HG03159 (cell line): Measurements from ENCODE around the gene TNRC18.
"Not testable (repeated sequence)": the region's sequence is repeated elsewhere in the genome, so short reads cannot be mapped to it uniquely, and the experiment has no call there.

Experiments
- ATAC-seq: cut with Tn5 transposase; IDR thresholded peaks from one replicate; pipeline ENCODE4 v1.9.1; 2021; ENCODE audit warnings: mild to moderate bottlenecking, moderate library complexity; ENCODE audit not compliant: unreplicated experiment

TNRC18 gene

DNA sequence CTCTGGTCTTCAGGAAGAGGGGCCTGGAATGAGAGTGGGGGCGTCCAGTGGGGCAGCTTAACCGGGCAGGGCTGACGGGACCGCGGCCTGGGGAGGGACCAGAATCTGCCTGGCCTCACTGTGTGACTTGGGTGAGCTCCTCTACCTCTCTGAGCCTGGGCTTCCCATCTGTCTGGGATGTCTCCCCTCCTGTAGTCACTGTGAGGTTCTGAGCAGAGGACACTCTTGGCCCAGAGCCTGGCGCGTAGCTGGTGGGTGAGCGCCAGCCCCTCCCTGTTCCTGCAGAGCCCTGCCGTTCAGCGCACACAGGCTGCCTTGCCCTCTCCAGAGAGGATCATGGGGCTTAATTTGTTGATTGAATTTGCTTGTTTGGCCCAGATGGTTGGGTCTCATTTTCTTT lies 148.1 kb downstream of the TNRC18 start:
- ATAC-seq = not testable (repeated sequence)

DNA sequence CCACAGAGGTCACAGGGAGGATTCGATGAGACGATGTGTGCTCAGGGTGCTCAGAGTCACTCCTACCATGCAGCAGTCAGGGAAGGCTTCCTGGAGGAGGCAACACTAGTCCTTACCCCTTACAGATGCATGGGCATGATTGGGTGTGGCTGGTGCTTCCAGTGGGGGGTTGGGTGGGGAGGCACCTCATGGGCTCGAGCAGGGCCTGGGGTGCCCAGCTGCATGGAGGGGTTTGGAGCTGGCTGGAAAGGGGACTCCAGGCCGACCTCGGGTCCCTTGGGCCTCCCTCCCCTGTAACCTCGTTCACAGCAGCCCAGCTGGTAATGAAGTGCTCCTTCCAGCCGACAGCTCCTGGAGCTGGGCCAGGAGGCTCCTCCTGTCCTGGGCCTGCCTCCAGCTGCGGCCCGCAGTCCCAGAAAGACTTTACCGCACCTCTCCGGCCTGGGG lies 148.6 kb downstream of the TNRC18 start:
- not testable (repeated sequence) for ATAC-seq

DNA sequence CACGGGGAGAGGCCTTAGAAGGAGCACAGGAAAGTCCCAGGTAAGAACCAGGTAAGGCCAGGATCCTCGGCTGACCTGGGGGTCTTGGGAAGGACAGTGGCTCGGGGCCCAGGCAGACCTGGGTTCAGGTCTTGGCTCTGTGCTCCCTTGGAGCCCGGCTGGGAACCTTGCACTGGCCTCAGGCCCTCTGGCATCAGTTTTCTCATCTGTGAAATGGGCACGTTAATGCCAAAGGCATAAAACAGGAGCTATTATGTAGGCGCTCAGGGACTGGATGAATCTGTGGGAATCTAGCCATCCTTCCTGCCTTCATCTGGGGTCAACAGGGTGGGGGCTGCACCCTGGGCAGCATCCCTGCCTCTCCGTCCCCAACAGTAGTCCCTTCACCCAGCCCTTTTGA lies 149.2 kb downstream of the TNRC18 start:
- no peak for ATAC-seq

DNA sequence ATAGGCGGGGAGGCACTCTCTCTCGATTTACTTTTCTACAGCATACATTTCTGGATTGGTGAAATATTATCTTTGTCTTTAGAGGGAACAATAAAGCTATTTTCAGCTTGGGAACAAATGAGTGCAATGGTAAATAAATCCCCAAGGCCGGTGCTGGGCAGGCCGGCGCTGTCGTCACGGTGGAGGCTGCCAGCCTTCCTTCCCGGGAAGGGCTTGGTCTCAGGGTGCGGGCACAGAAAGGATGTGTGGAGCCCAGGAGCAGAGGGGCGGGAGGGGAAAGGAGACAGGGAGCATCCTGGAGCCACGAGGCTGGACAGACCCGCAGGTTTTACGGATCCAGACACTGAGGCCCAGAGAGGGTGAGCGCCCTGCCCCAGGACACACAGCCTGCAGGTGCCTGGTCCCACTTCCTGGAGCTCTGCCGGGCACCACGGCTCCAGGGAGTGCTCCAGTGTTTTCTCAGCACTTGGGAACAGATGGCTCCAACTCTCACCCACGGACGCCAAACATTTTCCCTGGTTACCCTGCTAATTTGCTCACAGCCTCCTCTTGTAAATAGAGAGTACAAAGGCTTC lies 149.7 kb downstream of the TNRC18 start:
- not testable (repeated sequence) for ATAC-seq

DNA sequence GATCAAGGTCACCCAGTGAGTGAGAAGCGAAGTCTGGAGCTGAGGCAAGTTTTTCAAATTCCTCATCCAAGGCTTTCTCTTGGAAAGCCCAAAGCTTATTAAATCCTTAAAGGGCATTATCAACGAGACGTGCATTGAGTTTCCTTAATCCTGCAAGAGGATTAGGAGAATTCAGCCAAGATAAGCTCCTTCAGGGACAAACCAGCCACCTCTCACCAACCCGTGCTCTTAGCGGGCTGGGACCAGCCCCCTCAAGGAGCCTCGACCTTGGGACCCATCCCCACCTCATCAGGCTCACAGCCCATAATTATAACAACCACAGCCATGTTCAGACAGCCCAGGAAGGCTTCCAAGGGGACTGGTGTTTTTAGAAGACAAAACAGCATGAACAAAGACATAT lies 152.8 kb downstream of the TNRC18 start:
- no peak for ATAC-seq

DNA sequence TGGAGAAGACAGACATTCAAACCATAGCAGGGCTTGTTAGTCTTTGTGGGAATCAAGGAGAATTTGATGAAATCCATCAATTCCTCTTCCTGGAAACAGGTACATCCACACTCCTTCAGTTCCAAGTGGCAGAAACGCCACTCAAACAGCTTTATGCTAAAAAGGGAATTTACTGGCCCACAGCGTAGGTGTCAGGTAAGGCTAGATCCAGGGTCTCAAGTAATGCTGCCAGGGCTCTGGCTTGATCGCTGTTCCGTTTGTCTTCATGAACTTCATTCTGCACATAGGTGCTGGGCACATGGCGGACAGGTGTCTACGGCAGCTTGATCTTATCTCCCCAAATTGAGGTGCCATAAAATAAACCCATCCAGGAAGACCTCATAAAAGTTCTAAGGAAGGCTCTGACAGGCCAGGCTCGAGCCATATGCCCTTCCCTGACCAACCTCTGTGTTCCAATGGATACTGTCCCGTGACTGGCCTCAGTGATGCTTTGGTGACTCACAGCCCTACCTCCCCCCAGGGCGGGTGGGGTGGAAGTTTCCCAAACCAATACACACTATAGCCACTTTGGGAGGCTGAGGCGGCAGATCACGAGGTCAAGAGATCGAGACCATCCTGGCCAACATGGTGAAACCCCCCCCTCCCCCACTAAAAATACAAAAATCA lies 153.5 kb downstream of the TNRC18 start:
- not testable (repeated sequence) for ATAC-seq

DNA sequence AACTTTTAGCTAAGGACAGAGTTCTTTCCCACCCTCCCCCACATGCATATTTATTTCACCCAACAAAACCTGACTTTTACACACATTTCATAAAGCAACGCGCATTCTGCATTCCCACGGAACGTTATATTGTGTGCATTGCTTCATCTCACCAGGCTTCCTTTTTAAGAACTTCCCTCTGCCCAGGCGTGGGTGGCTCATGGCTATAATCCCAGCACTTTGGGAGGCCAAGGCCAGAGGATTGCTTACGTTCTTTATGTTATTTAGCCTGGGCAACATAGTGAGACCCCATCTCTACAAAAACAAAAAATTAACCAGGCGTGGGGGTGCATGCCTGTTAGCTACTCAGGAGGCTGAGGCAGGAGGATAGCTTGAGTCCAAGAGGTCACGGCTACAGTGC lies 155.8 kb downstream of the TNRC18 start:
- not testable (repeated sequence) for ATAC-seq

DNA sequence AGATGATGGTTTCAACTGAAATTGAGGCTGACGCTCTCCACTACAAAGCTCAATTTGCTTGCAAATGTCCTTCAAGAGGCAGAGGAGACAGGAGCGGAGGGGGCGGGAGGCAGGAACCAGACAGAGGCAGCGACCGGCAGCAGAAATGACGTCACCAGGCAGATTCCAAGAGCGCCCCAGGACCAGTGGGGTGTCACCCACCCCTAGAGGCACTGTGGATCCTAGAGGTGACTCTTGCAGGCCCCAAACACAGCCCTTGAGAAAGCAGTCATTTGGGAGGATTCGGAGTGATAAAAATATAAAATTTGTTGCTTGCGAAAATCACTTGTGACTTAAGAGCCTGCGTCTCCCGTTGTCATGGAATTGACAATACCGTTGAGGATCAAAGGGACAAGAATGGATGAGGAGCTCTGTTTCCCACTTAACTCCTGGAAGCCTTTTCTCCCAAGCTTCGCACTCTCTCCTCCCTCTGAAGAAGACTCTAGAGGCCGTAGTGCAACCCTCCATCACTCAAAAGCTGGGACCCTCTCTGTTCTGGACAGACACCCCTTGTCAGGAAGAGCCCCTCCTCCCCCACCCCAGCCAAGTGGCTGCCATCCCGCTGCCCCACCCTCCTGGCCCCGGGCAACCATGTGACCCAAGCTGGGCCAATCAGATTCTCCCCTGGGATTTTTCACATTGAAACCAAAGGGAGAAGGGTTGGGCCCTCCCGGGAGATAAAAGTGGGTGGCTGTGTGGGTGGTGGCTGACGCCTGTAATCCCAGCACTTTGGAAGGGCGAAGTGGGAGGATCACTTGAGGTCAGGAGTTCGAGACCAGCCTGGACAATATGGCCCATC lies 157.2 kb downstream of the TNRC18 start:
- no peak for ATAC-seq

DNA sequence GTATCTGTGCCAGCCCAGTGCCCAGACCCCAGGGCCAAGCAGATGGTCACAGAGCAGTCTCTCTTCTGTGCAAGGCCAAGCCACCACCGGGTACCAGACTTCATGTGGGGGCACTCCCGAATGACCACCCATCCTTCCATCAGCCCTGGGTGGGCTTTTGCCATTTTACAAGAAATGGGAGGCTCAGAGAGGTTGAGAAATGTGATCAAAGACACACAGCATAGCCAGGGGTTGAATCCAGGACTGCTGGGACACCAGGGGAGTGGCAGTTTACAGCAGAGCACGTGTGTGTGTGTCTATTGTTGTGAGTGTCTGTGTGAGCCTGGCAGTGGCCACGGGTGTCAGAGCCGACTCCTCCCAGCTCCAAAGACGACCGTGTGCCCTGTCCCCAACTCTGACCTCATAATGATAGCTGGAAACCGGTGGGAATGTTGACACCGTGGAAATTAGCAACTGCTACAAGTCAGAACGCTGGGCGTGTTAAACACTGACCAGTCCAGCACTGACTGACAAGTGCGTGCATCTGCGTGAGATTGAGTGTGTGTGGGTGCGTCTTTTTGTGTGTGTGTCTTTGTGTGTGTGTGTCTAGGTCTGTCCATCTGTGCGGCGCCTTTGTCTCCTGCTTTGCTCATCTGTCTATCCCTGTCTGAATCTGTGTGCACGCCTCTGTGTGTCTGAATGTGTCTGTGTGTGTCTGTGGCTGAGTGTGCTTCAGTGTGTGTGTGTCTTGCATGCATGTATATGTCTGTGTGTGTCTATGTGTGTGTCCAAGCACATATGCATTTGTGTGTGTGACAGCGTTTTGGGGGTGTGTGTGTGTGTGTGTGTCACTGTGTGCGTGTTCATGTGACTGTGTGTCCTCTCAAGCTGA lies 158.1 kb downstream of the TNRC18 start:
- no peak for ATAC-seq

DNA sequence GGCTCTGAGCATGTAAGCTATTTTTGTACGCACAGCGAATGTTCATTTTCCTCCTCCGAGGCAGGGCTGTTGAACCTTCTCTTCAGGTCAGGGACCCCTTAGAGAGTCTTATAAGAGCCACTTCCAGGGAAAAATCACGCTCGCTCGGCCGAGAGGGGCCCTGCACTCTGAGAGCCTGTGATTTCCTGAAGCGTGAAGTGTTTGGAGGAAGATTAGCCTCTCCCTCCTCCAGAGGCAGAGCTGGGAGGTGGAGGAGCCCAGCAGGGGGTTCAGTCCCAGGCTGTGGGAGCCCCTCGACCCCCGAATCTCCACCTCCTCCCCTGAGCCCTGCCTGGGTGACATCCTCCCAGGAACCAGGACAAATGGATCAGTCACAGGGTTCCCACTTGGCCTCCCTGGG lies 160.6 kb downstream of the TNRC18 start:
- not testable (repeated sequence) for ATAC-seq

DNA sequence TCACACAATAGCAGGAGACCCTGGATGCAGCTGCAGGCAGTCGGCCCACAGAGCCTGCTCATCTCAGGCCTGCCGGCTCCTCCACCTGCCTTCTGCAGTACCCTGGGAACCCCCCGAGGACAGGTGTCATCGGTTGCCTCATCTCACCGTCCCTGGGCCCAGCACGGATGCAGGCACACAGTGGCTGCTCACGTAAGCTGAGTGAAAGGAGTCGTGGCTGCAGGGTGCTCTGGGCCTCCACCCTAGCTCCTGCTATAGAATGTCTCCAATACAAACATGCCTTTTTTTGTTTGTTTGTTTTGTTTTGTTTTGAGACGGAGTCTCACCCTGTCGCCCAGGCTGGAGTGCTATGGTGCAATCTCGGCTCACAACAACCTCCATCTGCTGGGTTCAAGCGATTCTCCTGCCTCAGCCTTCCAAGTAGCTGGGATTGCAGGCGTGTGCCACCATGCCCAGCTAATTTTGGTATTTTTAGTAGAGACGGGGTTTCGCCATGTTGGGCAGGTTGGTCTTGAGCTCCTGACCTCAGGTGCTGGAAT lies 163.0 kb downstream of the TNRC18 start:
- not testable (repeated sequence) for ATAC-seq
